Heart left ventricle (tissue), 16 donors: Measurements from ENCODE around the gene SCAI. TPM values are rescaled to one million over a fixed set of nuclear protein-coding genes. Genes with fewer than 3 reads are reported as not detected.

ENCODE experiments used
- ATAC-seq, 4 donors: fragments of 200-7000 bp; cut with Tn5 transposase; one replicate each; pipeline ENCODE4 v1.9.1; 2020 to 2022; ENCODE audit warnings: moderate library complexity in 4 of 4, mild to moderate bottlenecking in 3 of 4, moderate number of reproducible peaks in 1 of 4
- DNase-seq, 5 donors: peaks; one replicate each; pipeline ENCODE4 v3.0.0-alpha.2; 2020
- H3K27ac ChIP-seq, 12 donors: fragments of 200-600 bp; sonication (generic) in 4 of 12; one replicate each; pipeline versions ENCODE4 v1.5.0 to v1.8.0; 2016 to 2022; ENCODE audit warnings: mild to moderate bottlenecking in 2 of 12
- H3K27me3 ChIP-seq, 9 donors: fragments of 200-600 bp; sonication (generic) in 2 of 9; one replicate each; pipeline versions ENCODE4 v1.5.1 to v1.8.0; 2016 to 2022; ENCODE audit warnings: mild to moderate bottlenecking in 3 of 9
- H3K36me3 ChIP-seq, 9 donors: fragments of 200-600 bp; sonication (generic) in 2 of 9; one replicate each; pipeline versions ENCODE4 v1.5.0 to v1.8.0; 2018 to 2022; ENCODE audit warnings: mild to moderate bottlenecking in 2 of 9
- H3K4me1 ChIP-seq, 12 donors: fragments of 200-600 bp; sonication (generic) in 4 of 12; one replicate each; pipeline versions ENCODE4 v1.5.0 to v1.8.0; 2016 to 2022; ENCODE audit warnings: mild to moderate bottlenecking in 3 of 12
- H3K4me3 ChIP-seq, 12 donors: fragments of 200-600 bp; sonication (generic) in 4 of 12; one replicate each; pipeline versions ENCODE4 v1.5.0 to v1.8.0; 2017 to 2022; ENCODE audit warnings: mild to moderate bottlenecking in 9 of 12, moderate library complexity in 4 of 12
- H3K9me3 ChIP-seq, 12 donors: fragments of 200-600 bp; sonication (generic) in 4 of 12; one replicate each; pipeline versions ENCODE4 v1.5.0 to v1.8.0; 2016 to 2022; ENCODE audit warnings: mild to moderate bottlenecking in 1 of 12
- POLR2A ChIP-seq, 2 donors: fragments of 450-650 bp; IDR thresholded peaks; one replicate each; pipeline ENCODE4 v1.6.1; 2017; ENCODE audit warnings: antibody characterized with exemption in 2 of 2, mild to moderate bottlenecking in 2 of 2, moderate library complexity in 2 of 2
- WGBS, 4 donors: extraction: QIAGEN DNeasy Blood & Tissue Kit in 2 of 4; methylation state at CpG; one replicate each; pipeline versions ENCODE4 v1.1.5 to v1.1.7; 2013 to 2018; 5-methylcytosine and 5-hydroxymethylcytosine counted together
- intact Hi-C, 10 donors: fragments of 100-400 bp; cut with DNase I; formaldehyde crosslinking; loops; one replicate each; pipeline versions ENCODE4 v1.11.1 to v1.14.2; 2022
- polyA plus RNA-seq, 2 donors: library from polyadenylated mRNA; stranded (reverse); fragments of 200-250 nt; gene quantifications; one replicate each; pipeline ENCODE4 v1.2.3, GENCODE V29; 2013
- total RNA-seq, 9 donors: library from RNA; depleted of rRNA in 2 of 9; stranded (reverse); fragments of >200 nt in 2 of 9; fragmentation: NEBNext Ultra II Directional in 3 of 9; extraction: Animal tissue kit (Norgen Biotek cat#: 25700) in 3 of 9; gene quantifications; one replicate each; pipeline versions ENCODE4 v1.1.0 to v1.2.4, GENCODE V29; 2016 to 2023
- TF ChIP-seq, protein P1 (sequence below), 12 donors: fragments of 200-600 bp; sonication (generic) in 4 of 12; IDR thresholded peaks; one replicate each; pipeline versions ENCODE4 v1.5.0 to v1.8.0; 2018 to 2022; ENCODE audit warnings: antibody characterized with exemption in 12 of 12, mild to moderate bottlenecking in 5 of 12
- donor health status: ischemic (EF 13 %, LVEDD 7.1; RV severe dilation, severe dysfunction).
- donor health status: healthy with polysubstance abuse.
- donor health status: DM: no; HTN: yes; CAD: no.
- donor health status: DM: no; HTN: no; CAD: no.
- donor health status: ischemic (EF 25% LVEDD 6.9; RV normal size, moderate dysfunction).
- donor health status: ischemic (EF 25% LVEDD 5.7; RV mildly dilated, moderate dysfunction).
- donor health status: healthy.
- donor health status: DM: yes; HTN: yes; CAD: no.
- donor health status: ischemic (EF 35%, LVEDD 5.7; RV mildly dilated, moderate dysfunction).
- donor health status: nonischemic (EF 11% LVEDD 7.7; RV severe dilation, severe dysfunction).
- donor health status: DM: yes; HTN: yes; CAD: no.
- donor health status: PGD.
- donor health status: ischemic (EF 29% LVEDD 5.4; RV normal size, mild dysfunction).
- donor health status: nonischemic (EF 23%, LVEDD 6.1; RV moderate dilation, normal function).

Gene SCAI
- total and polyA plus RNA-seq, 11 donors = 1.4 to 5.3 (median 3.8) TPM

DNA sequence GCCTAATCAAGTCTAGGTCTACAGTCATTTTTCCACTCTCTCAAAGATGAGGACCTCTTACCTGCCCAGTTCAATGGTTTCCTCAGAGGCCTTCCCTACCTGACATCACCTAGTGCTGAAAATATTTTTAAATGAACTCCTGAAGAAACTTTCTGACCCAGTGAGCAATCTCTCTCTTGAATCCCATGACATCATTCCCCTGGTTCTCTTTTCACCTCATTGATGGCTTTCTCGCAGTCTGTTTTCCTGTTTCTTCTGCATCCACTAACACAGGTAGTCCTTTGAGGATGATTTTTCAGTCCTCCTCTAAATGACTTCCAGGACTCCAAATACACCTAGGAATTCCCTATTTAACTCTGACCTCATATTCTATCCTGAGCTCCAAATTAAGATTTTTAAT, 40.3 kb downstream of the SCAI start:
- intact Hi-C loops = no loop called here
- no peak for ATAC-seq
- peaks cover 0 to 14% (median 2%) of the 10 kb centered on the region in 12 donors for H3K4me1 ChIP-seq

DNA sequence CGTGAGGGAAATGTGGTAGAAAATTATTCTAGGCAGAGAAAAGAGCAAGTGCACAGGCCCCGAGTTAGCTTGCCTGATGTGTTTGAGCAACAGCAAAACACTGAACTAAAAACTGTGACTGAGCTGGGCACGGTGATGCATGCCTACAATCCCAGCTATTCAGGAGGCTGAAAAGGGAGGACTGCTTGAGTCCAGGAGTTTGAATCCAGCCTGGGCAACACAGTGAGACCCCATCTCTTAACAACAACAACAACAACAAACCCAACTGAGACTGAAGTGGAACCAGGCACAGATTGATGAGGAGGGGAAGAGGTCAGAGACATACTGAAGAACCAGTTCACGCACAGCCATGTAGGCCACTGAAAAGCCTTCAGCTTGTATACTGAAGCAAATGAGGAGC, 42.5 kb downstream of the SCAI start:
- intact Hi-C loops = no loop called here
- no peaks in the 10 kb centered on the region for H3K36me3 ChIP-seq
- ATAC-seq = no peak
- WGBS, 4 donors = 89 to 93% (median 91%) methylated on average over 4 of the region's 4 CpGs
- peaks cover 0 to 14% (median 0%) of the 10 kb centered on the region in 12 donors for H3K4me1 ChIP-seq
- no peaks in the 10 kb centered on the region for H3K9me3 ChIP-seq
- H3K27ac ChIP-seq = no peak overlapping the region
- DNase-seq = no peak
- no peaks in the 10 kb centered on the region for H3K27me3 ChIP-seq
- TF ChIP-seq, protein P1, sequence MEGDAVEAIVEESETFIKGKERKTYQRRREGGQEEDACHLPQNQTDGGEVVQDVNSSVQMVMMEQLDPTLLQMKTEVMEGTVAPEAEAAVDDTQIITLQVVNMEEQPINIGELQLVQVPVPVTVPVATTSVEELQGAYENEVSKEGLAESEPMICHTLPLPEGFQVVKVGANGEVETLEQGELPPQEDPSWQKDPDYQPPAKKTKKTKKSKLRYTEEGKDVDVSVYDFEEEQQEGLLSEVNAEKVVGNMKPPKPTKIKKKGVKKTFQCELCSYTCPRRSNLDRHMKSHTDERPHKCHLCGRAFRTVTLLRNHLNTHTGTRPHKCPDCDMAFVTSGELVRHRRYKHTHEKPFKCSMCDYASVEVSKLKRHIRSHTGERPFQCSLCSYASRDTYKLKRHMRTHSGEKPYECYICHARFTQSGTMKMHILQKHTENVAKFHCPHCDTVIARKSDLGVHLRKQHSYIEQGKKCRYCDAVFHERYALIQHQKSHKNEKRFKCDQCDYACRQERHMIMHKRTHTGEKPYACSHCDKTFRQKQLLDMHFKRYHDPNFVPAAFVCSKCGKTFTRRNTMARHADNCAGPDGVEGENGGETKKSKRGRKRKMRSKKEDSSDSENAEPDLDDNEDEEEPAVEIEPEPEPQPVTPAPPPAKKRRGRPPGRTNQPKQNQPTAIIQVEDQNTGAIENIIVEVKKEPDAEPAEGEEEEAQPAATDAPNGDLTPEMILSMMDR (IDR thresholded peaks at IDR 0.05) = no peak
- TF ChIP-seq POLR2A (IDR thresholded peaks at IDR 0.05) = no peak
- no peak overlapping the region for H3K4me3 ChIP-seq

More for the DNA sequence above, 40.3 kb downstream of the SCAI start:
- Histone ChIP-seq H3K36me3 (no peaks in the 10 kb centered on the region), H3K27ac (no peak overlapping the region), H3K27me3 (no peaks in the 10 kb centered on the region), H3K9me3 (no peaks in the 10 kb centered on the region), H3K4me3 (no peak overlapping the region)
- 97 to 100% (median 100%) methylated on average over 1 of the region's 1 CpG for WGBS, 4 donors
- no peak for TF ChIP-seq POLR2A (IDR thresholded peaks at IDR 0.05)
- no peak for DNase-seq

DNA sequence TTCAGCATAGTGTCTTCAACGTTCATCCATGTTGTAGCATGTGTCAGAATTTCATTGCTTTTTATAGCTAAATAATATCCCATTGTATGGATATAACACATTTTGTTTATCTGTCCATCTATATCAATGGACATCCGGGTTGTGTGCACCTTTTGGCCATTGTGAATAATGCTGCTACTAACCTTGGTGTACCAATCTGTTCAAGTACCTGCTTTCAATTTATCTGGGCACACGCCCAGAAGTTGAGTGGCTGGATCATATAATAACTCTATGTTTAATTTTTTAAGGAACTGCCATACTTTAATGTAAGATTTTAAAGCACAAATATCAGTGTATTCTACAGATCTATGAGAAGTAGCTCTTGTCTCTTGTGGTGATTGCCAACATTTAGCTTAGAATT, 43.5 kb downstream of the SCAI start:
- H3K27ac ChIP-seq = no peak overlapping the region
- no peaks in the 10 kb centered on the region for H3K27me3 ChIP-seq
- ATAC-seq = no peak
- H3K9me3 ChIP-seq = no peaks in the 10 kb centered on the region
- intact Hi-C loops = no loop called here
- H3K36me3 ChIP-seq = no peaks in the 10 kb centered on the region
- no peak overlapping the region for H3K4me3 ChIP-seq
- 60 to 73% (median 66%) methylated on average over 3 of the region's 3 CpGs for WGBS, 4 donors
- DNase-seq = no peak
- TF ChIP-seq POLR2A (IDR thresholded peaks at IDR 0.05) = no peak
- TF ChIP-seq, protein P1 (IDR thresholded peaks at IDR 0.05) = no peak
- peaks cover 0 to 14% (median 0%) of the 10 kb centered on the region in 12 donors for H3K4me1 ChIP-seq

DNA sequence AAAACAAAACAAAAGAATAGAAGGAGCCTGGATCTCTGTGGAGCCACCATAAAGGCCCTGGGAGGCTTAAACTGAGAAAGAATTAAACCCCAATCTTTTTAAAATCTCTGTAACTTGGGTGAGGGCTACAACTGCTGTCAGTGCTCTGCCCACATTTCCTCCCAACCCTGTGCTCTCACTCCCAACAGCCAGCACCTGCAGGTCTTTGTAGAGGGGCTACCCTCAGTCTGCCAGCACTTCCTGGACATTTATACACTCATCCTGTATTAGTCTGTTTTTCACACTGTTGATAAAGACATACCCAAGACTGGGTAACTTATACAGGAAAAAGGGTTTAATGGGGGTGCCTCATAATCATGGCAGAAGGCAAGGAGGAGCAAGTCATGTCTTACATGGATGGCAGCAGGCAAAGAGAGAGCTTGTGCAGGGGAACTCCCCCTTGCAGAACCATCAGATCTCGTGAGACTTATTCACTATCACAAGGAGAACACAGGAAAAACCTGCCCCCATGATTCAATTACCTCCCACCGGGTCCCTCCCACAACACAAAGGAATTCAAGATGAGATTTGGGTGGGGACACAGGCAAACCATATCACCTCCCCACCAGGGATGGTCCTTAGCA, 47.4 kb downstream of the SCAI start:
- Histone ChIP-seq H3K4me3 (no peak overlapping the region), H3K9me3 (no peaks in the 10 kb centered on the region), H3K36me3 (no peaks in the 10 kb centered on the region), H3K27me3 (no peaks in the 10 kb centered on the region), H3K27ac (no peak overlapping the region), H3K4me1 (peaks cover 0 to 5% (median 0%) of the 10 kb centered on the region in 12 donors)
- DNase-seq (no peak), ATAC-seq (no peak)
- intact Hi-C loops = no loop called here
- WGBS, 4 donors = 85 to 96% (median 89%) methylated on average over 2 of the region's 2 CpGs
- TF ChIP-seq, protein P1 (IDR thresholded peaks at IDR 0.05) = no peak
- TF ChIP-seq POLR2A (IDR thresholded peaks at IDR 0.05) = no peak

DNA sequence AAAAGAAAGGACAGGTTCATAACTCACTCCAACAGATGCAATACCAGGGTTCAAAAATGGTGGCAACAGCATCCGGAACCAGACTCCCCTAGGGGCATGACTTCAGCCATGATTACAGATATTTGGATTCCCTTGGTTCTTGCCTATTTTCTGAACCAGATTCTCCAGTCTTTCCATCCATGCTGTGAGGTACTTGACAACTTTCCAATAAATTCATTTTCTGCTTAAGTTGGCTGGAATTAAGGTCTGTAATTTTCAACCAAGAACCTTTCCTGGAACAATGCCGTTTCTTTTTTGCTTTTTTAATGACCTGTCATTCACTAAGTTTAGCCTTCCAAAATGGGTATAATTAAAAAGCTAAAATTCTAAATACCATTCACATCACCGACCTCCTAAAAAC, 52.2 kb downstream of the SCAI start:
- no peak for DNase-seq
- Histone ChIP-seq H3K9me3 (no peaks in the 10 kb centered on the region), H3K4me3 (no peak overlapping the region), H3K4me1 (peaks cover 0 to 8% (median 0%) of the 10 kb centered on the region in 12 donors), H3K27ac (no peak overlapping the region), H3K36me3 (no peaks in the 10 kb centered on the region), H3K27me3 (no peaks in the 10 kb centered on the region)
- intact Hi-C loops = no loop called here
- ATAC-seq = no peak
- WGBS, 4 donors = 89 to 94% (median 91%) methylated on average over 3 of the region's 3 CpGs
- TF ChIP-seq, protein P1 (IDR thresholded peaks at IDR 0.05) = no peak
- TF ChIP-seq POLR2A (IDR thresholded peaks at IDR 0.05) = no peak
